ENCODE data around the gene DNM3.

DNA sequence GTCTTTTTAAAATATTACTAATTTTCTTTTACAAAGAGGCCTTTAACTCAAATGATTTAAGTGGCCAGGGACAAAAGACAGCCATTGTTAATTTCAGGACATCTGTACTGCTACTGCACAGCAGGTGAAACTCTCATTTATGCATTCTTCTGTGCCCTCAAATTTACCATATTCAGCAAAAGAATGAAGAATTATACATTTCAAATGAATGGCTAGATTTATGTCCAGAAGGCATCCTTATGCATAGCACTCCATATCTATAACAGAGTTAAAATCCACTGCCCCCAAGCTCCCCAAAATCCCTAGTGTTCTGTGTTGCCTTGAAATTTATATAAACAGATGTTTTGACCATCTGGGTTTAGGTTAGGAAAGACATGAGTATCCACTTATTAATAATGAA, 202.6 kb downstream of the DNM3 start:
- TF ChIP-seq, protein P1, sequence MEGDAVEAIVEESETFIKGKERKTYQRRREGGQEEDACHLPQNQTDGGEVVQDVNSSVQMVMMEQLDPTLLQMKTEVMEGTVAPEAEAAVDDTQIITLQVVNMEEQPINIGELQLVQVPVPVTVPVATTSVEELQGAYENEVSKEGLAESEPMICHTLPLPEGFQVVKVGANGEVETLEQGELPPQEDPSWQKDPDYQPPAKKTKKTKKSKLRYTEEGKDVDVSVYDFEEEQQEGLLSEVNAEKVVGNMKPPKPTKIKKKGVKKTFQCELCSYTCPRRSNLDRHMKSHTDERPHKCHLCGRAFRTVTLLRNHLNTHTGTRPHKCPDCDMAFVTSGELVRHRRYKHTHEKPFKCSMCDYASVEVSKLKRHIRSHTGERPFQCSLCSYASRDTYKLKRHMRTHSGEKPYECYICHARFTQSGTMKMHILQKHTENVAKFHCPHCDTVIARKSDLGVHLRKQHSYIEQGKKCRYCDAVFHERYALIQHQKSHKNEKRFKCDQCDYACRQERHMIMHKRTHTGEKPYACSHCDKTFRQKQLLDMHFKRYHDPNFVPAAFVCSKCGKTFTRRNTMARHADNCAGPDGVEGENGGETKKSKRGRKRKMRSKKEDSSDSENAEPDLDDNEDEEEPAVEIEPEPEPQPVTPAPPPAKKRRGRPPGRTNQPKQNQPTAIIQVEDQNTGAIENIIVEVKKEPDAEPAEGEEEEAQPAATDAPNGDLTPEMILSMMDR (IDR thresholded peaks at IDR 0.05; ENCODE audit: low read depth, low read length, poor library complexity, severe bottlenecking): no peak
- TF ChIP-seq EZH2phosphoT487 (IDR thresholded peaks at IDR 0.05; ENCODE audit: borderline replicate concordance, low read length): no peak

Data from DOHH2 (cell line).